Hepatocyte (in vitro differentiated cells): ENCODE results near the gene CCDC197.

ENCODE experiments used
- EZH2 ChIP-seq: fragments of 200-600 bp; sonication (generic); IDR thresholded peaks from 2 replicates; pipeline ENCODE4 v1.6.1; 2016; ENCODE audit warnings: antibody characterized with exemption, mild to moderate bottlenecking, borderline replicate concordance
- EZH2phosphoT487 ChIP-seq: fragments of 200-600 bp; sonication (generic); IDR thresholded peaks from one replicate; pipeline ENCODE4 v1.6.1; 2018; ENCODE audit warnings: antibody characterized with exemption, mild to moderate bottlenecking, low read depth, moderate library complexity; ENCODE audit not compliant: unreplicated experiment, severe bottlenecking
- TF ChIP-seq, protein P1 (sequence below): fragments of 200-600 bp; sonication (generic); IDR thresholded peaks from 2 replicates; pipeline ENCODE4 v1.5.1; 2016; ENCODE audit warnings: antibody characterized with exemption, mild to moderate bottlenecking; ENCODE audit not compliant: poor library complexity

DNA sequence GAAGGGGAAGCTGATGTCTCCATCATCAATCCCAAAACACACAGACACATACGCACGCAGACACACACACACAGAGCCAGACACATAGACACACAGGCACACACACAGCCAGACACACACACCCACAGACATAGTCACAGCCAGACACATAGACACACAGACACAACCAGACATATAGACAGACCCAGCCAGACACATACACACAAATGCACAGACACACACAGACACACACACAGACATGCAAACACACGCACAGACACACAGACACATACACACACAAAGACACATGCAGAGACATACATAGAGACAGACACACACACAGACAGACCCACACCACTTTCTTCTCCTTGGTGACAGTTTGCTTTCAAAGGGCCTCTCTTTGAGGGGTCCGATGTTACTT, 6.3 kb downstream of the CCDC197 start:
- TF ChIP-seq, protein P1, sequence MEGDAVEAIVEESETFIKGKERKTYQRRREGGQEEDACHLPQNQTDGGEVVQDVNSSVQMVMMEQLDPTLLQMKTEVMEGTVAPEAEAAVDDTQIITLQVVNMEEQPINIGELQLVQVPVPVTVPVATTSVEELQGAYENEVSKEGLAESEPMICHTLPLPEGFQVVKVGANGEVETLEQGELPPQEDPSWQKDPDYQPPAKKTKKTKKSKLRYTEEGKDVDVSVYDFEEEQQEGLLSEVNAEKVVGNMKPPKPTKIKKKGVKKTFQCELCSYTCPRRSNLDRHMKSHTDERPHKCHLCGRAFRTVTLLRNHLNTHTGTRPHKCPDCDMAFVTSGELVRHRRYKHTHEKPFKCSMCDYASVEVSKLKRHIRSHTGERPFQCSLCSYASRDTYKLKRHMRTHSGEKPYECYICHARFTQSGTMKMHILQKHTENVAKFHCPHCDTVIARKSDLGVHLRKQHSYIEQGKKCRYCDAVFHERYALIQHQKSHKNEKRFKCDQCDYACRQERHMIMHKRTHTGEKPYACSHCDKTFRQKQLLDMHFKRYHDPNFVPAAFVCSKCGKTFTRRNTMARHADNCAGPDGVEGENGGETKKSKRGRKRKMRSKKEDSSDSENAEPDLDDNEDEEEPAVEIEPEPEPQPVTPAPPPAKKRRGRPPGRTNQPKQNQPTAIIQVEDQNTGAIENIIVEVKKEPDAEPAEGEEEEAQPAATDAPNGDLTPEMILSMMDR: no peak
- no peak for TF ChIP-seq EZH2
- TF ChIP-seq EZH2phosphoT487: no peak
